Measurements from ENCODE around the gene DBH.

GRCh38 chr9:133639613-133640012, 3.5 kb downstream of the DBH start:
- no peak for TF ChIP-seq CTCF (IDR thresholded peaks at IDR 0.05; ENCODE audit: borderline replicate concordance, extremely low read depth, low read length, poor library complexity, severe bottlenecking)
- TF ChIP-seq EZH2 (IDR thresholded peaks at IDR 0.05; ENCODE audit: borderline replicate concordance, low read depth, low read length, severe bottlenecking), result no peak

Measured in DND-41 (cell line).